Esophagus (tissue), 2 donors: ENCODE measurements around the gene HDAC4. TPM values are rescaled to one million over a fixed set of nuclear protein-coding genes. Genes with fewer than 3 reads are reported as not detected.

ENCODE experiments used
- H3K27ac ChIP-seq, 2 donors: one replicate each; pipeline ENCODE4 v1.5.1; 2013; ENCODE audit warnings: low read depth in 2 of 2, mild to moderate bottlenecking in 2 of 2, inconsistent platforms in 1 of 2, low read length in 1 of 2, moderate library complexity in 1 of 2
- H3K27me3 ChIP-seq, 2 donors: one replicate each; pipeline ENCODE4 v1.6.1; 2013; ENCODE audit warnings: low read length in 2 of 2, control low read depth in 1 of 2, mild to moderate bottlenecking in 1 of 2; ENCODE audit not compliant: insufficient read depth in 2 of 2, control insufficient read depth in 1 of 2
- H3K36me3 ChIP-seq, 2 donors: one replicate each; pipeline ENCODE4 v1.6.1; 2013; ENCODE audit warnings: low read length in 1 of 2; ENCODE audit not compliant: control insufficient read depth in 2 of 2, insufficient read depth in 2 of 2
- H3K4me1 ChIP-seq, 2 donors: one replicate each; pipeline ENCODE4 v1.6.1; 2013; ENCODE audit warnings: low read length in 1 of 2; ENCODE audit not compliant: control insufficient read depth in 2 of 2, insufficient read depth in 2 of 2
- H3K4me3 ChIP-seq, 2 donors: one replicate each; pipeline ENCODE4 v1.5.1; 2013; ENCODE audit warnings: low read length in 2 of 2, mild to moderate bottlenecking in 2 of 2, low read depth in 1 of 2, moderate library complexity in 1 of 2
- H3K9me3 ChIP-seq, 2 donors: one replicate each; pipeline ENCODE4 v1.6.1; 2013; ENCODE audit warnings: mild to moderate bottlenecking in 2 of 2, low read depth in 1 of 2, low read length in 1 of 2, moderate library complexity in 1 of 2; ENCODE audit not compliant: control insufficient read depth in 2 of 2, insufficient read depth in 1 of 2
- WGBS, 2 donors: extraction: QIAGEN DNeasy Blood & Tissue Kit; methylation state at CpG; one replicate each; pipeline ENCODE4 v1.1.7; 2013; 5-methylcytosine and 5-hydroxymethylcytosine counted together
- polyA plus RNA-seq, 2 donors: library from polyadenylated mRNA; stranded (reverse); fragments of 200-250 nt; gene quantifications; one replicate each; pipeline ENCODE4 v1.2.3, GENCODE V29; 2013
- donor health status: healthy with polysubstance abuse.
- donor health status: Bipolar disorder and iron deficiency.

HDAC4 gene
- polyA plus RNA-seq, 2 donors, result 5.9 to 10.2 TPM

DNA sequence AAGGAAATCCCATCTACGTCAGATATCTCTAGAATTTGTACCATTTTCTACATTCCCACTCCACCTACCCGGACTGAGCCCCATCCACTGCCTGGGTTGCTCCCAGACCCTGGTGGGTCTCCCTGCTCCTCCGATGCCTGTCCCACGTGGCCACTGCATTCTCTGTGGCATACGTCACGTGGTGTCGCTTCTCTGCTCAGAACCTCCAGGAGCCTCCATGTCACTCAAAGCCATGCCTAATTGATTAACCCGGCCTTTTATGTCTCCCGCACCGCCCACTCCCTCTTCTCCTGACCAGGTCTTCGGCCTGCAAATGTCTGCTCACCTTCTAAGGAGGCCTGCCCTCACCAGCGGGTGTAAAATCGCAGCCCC is 176.6 kb downstream of the HDAC4 start:
- Histone ChIP-seq H3K4me1 (peaks cover 20 to 44% of the 10 kb centered on the region in 2 donors), H3K27ac (peak overlapping the region; percentile 59 to 83), H3K9me3 (no peaks in the 10 kb centered on the region), H3K36me3 (no peaks in the 10 kb centered on the region), H3K4me3 (no peak overlapping the region), H3K27me3 (no peaks in the 10 kb centered on the region)
- 79 to 81% methylated on average over 13 of the region's 13 CpGs for WGBS, 2 donors

DNA sequence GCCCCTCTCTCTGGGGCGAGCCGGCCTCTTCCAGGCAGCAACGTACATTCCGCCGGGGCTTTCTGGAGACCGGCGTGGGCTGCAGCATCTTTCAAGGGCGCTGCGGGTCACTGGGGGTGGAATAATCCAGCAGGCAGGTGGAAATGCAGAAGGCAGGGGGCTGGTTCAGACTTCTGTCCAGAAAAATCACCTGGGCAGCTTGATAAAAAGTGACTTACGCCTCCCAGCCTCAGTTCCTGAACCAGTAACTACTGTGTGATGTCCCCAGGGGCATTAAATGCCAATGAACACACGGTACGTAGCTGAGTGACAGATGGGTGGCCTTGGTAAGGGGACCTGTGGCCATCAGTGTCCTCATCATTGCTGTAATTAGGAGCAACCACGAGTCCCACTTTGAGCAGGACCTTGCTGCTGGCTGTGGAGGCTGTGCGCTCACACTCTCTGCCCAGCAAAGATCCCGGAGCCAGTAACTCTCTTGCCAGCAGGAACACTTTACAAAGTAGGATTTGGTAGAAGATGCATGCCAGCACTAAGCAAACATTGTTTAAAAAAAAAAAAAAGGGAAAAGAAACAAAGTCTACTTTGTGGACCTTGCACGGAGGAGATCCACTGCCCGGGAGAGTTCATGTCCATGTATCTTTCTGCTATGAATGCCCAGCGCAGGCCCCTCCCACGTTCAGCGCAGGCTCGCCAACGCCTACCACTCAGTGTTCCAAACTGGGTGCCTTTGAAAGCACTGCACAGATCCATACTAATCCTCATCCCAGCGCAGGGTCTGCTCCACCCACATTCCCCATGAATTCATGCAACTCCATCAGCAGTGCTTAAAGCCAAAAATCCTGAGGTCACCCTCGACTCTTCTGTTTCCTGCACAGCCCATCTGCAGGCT is 177.3 kb downstream of the HDAC4 start:
- Histone ChIP-seq H3K4me1 (peaks cover 20 to 44% of the 10 kb centered on the region in 2 donors), H3K36me3 (no peaks in the 10 kb centered on the region), H3K27me3 (no peaks in the 10 kb centered on the region), H3K27ac (peak overlapping the region; percentile 76 to 83), H3K9me3 (no peaks in the 10 kb centered on the region), H3K4me3 (no peak overlapping the region)
- 50 to 53% methylated on average over 24 of the region's 24 CpGs for WGBS, 2 donors

DNA sequence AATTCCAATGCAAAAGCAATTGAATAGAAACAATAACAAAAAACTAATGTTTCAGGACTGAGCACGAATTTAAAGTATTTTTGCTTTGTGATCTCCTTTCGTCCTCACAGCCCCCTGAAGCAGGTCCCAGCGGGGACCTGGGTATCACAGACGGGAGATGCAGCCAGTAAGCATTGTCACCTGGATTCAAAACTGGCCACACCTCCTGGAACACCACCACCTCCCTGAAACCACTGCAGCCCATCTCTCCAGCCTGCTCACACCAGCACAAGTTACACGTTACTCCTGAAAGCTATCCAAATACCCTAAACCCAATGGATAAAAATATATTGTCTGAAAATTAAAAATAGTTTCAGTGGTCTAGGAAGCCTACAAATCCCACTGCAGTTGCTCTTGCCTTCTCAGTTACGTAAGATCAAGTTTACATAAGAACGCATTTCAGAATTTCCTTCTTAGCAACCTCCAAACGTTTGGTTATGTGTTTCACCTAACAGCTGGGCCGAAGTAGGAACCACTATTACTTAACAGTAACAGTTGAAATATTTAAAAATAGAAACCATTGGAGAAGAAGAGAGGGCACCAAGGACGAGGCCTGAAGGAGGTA is 178.0 kb downstream of the HDAC4 start:
- Histone ChIP-seq H3K4me3 (no peak overlapping the region), H3K36me3 (no peaks in the 10 kb centered on the region), H3K9me3 (no peaks in the 10 kb centered on the region), H3K27ac (peak overlapping the region; percentile 76 to 83), H3K27me3 (no peaks in the 10 kb centered on the region), H3K4me1 (peaks cover 18 to 39% of the 10 kb centered on the region in 2 donors)
- 48 to 50% methylated on average over 10 of the region's 10 CpGs for WGBS, 2 donors

DNA sequence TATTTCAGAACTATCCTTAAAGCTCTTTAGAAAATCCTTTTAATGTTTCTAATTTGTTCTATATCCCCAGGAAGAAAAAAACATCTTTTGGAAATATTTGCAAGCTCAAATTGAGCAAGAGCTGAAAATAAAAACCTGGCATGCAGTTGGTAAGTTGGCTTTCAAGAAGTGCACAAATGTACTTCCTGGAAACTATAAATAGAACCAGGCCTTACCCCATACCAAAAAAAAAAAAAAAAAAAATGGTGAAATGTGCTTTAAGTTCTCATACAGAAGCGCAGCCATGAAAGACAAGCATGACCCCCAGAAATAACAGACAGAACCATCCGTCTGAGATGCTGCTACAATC is 178.5 kb downstream of the HDAC4 start:
- Histone ChIP-seq H3K27ac (peak overlapping the region in 1 of 2 donors; percentile 89), H3K9me3 (no peaks in the 10 kb centered on the region), H3K4me3 (no peak overlapping the region), H3K4me1 (peaks cover 18 to 34% of the 10 kb centered on the region in 2 donors), H3K27me3 (no peaks in the 10 kb centered on the region), H3K36me3 (no peaks in the 10 kb centered on the region)
- 60 to 62% methylated on average over 2 of the region's 2 CpGs for WGBS, 2 donors

DNA sequence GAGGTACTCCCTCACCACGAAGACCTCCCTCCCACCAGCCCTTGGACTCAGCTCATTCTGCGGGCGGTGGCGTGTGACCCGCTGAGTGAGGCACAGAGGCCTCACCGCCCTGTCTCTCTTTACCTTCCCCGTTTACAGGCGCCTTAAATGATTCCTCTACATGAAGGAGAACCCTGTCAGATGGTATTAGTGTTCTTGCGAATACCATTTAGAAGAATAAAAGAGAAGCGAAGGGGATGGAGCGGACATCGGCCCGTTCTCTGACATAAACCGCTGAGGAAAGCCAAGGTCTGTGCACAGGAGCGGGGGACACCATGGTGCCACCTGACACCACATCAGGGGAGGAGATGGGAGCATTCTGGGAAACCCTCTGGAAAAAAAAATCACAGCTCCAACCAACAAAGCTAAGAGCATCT is 179.8 kb downstream of the HDAC4 start:
- H3K4me3 ChIP-seq, result no peak overlapping the region
- peak overlapping the region; percentile 71 to 87 for H3K27ac ChIP-seq
- 93 to 97% methylated on average over 15 of the region's 15 CpGs for WGBS, 2 donors
- no peaks in the 10 kb centered on the region for H3K27me3 ChIP-seq
- H3K9me3 ChIP-seq, result no peaks in the 10 kb centered on the region
- no peaks in the 10 kb centered on the region for H3K36me3 ChIP-seq
- H3K4me1 ChIP-seq, result peaks cover 18 to 29% of the 10 kb centered on the region in 2 donors

DNA sequence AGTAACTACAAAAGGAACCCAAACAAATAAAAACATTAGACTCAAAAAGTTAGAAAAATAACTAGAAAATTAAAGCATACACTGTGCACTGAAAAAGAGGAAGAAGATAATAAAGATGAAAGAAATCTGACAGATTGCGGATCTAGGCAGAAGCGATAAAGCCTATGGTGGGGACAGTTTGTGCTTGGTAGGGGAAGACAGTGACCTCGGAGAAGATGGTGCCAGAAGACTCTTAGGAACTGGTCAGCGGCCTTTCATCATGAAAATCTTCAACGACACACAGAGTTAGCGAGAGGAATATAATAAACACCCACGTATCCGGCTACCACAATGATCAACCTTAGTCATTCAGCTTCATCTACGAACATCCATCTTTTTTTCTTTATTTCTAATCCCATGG is 180.5 kb downstream of the HDAC4 start:
- no peaks in the 10 kb centered on the region for H3K9me3 ChIP-seq
- H3K4me1 ChIP-seq, result peaks cover 12 to 25% of the 10 kb centered on the region in 2 donors
- no peak overlapping the region for H3K27ac ChIP-seq
- peaks cover 0 to under 1% of the 10 kb centered on the region in 2 donors for H3K36me3 ChIP-seq
- H3K4me3 ChIP-seq, result no peak overlapping the region
- no peaks in the 10 kb centered on the region for H3K27me3 ChIP-seq
- WGBS, 2 donors, result 90 to 91% methylated on average over 9 of the region's 9 CpGs

DNA sequence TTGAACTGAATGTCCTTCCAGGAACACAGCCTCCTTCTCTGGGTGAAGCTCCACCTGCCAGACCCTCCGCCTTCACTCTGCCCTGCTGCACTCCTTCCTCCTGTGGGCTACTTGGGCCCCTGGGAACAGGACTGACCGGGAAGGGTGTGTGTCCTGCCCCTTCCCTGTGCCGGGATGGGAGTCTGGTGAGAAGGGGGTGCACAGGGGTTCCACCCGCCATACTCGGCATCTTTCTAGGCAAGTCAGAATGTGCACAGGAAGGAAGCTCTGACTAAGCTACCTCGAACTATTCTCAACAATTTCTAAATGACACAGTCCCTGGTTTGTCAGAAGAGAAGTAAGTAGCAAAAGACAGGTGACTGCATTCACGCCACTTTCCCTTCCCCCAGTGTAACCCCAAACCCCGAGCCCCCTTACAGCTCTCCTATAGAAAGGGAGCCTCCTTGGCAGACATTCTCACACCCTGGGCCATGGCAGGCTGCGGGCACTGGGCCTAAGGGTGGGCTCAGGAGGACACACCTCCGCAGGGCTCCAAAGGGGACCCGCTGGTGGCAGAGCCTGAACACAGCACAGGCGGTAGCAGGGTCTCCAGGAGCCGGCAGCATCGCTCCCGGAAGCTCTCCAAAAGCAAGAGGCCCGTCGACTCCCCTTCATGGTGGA is 184.1 kb downstream of the HDAC4 start:
- Histone ChIP-seq H3K27me3 (no peaks in the 10 kb centered on the region), H3K9me3 (no peaks in the 10 kb centered on the region), H3K27ac (peak overlapping the region in 1 of 2 donors; percentile 5), H3K36me3 (peaks cover 0 to 5% of the 10 kb centered on the region in 2 donors), H3K4me1 (peaks cover 9 to 12% of the 10 kb centered on the region in 2 donors), H3K4me3 (no peak overlapping the region)
- WGBS, 2 donors, result 75 to 79% methylated on average over 17 of the region's 17 CpGs

DNA sequence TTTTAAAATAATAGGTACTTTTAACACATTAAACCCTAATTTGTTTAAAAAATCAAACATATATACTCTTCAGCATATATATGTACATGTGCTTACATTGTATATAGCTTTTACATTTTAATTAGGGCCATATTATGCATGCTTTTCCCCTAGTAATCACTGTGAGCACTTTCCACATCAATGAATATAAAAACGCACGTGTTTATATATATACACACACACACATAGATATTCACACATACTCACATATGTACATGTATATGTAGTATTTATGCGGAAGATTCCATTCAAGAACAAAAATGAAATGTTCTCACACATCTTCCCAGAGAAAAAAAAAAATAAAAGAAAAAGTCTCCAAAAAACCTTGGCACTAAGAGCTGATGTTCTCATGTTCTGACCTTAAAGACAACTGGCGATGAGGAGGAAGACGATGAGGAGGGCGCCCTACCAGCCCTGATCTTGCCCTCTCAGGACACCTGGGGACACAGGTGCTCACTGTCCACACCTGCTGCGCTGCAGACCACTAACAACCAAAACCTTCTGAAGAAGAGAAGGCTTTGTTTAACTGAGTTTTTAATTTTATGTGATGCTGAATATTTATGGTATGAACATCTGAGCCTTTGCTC is 184.7 kb downstream of the HDAC4 start:
- no peak overlapping the region for H3K27ac ChIP-seq
- H3K4me1 ChIP-seq, result peaks cover 6 to 12% of the 10 kb centered on the region in 2 donors
- no peaks in the 10 kb centered on the region for H3K9me3 ChIP-seq
- no peak overlapping the region for H3K4me3 ChIP-seq
- peaks cover 0 to 5% of the 10 kb centered on the region in 2 donors for H3K36me3 ChIP-seq
- WGBS, 2 donors, result 82 to 90% methylated on average over 7 of the region's 7 CpGs
- H3K27me3 ChIP-seq, result no peaks in the 10 kb centered on the region

DNA sequence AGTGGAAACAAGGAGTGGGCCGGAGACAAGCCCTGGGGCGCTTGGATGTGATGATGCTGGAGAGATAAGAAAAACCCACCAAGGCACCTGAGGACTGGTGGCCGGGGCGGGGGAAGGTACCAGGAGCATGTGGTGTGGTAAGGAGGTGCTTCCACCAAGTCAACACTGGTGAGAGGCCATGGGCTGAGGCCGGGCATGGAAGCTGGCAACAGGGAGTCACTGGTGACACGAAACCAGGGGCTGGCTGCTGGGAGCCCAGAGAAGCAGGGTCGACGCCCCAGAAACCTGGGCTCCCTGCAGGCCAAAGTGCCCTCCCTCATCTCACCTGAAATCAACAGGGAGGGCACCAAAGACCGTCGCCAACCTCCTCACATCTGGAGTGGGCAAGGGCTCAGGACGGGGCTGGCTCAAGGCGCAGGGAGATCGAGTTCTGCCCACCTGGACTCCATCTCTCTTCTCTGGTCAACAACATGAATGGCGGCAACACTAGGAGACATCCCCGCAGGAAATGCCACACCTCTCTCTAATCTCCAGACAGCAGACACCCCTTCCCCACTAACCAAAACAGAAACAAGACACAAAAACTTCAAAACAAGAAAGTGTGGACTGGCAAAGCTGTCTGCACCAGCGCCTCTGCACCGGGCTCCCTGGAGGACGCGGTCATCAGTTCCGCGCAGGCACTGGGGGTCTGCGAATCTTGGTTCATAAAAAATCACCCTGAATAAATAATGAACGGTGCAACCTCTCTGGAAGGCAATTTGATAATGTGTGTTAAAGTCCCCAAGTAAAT is 185.5 kb downstream of the HDAC4 start:
- Histone ChIP-seq H3K27me3 (no peaks in the 10 kb centered on the region), H3K4me3 (no peak overlapping the region), H3K4me1 (peaks cover 3 to 10% of the 10 kb centered on the region in 2 donors), H3K27ac (no peak overlapping the region), H3K9me3 (no peaks in the 10 kb centered on the region), H3K36me3 (peaks cover 0 to 5% of the 10 kb centered on the region in 2 donors)
- 90 to 93% methylated on average over 23 of the region's 23 CpGs for WGBS, 2 donors
